GM19238 (cell line): Measurements from ENCODE around the gene WRNIP1.
"Not testable (repeated sequence)": the region's sequence is repeated elsewhere in the genome, so short reads cannot be mapped to it uniquely, and the experiment has no call there.

Experiments used
- DNase-seq: peaks from one replicate; pipeline ENCODE4 v3.0.0; 2011; ENCODE audit warnings: low spot score; ENCODE audit not compliant: insufficient read length

Gene WRNIP1

GRCh38 chr6:2760882-2761842 is 4.0 kb upstream of the WRNIP1 start:
- no peak for DNase-seq

GRCh38 chr6:2762868-2763267 is 2.3 kb upstream of the WRNIP1 start:
- DNase-seq = not testable (repeated sequence)

DNA sequence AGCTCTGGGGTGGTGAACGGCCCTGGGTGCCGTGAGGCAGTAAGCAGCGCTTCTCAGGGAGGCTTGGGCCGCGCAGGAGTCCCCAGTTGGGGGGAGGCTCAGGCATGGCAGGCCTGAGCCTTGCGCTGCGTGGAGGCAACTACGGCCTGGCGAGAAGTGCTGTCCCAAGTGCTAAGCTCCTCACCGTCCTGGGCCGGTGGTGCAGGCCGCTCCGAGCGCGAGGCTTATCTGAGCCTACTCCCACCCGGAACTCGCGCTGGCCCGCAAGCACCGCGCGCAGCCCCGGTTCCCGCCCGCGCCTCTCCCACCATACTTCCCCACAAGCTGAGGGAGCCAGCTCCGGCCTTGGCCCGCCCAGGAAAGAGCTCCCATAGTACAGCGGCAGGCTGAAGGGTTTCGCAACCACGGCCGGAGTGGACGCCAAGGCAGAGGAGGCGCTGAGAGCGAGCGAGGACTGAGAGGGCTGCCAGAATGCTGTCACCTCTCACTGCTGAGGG is 1.8 kb upstream of the WRNIP1 start:
- DNase-seq = no peak

GRCh38 chr6:2763876-2764540 is 1.2 kb upstream of the WRNIP1 start:
- no peak for DNase-seq

DNA sequence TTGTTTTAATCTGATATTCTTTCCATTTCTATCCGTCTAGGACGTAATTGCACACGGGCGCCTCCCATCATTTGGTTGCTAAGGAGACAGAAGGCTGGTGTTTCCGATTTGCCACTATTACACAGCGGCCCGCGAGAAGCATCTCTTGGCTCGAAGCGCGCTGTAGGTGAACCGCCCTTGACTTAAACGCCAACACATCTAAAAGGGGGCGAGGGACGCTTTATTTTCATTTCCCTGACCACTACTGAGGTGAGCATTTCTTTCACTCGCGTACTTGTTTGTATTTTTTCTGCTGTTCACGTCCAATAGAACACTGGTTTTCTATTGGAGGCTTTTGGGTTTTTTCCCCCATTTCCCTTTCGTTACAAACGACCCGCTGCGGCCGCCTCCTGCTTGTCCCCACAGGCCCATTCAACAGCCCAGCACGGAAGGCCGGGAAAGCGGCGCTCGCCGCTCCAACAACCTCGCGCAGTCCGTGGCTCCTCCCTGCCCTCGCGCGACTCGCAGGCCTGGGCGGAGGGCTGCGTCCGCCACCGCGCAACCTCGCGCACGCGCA is 505 bp upstream of the WRNIP1 start:
- peak; percentile 25 for DNase-seq

DNA sequence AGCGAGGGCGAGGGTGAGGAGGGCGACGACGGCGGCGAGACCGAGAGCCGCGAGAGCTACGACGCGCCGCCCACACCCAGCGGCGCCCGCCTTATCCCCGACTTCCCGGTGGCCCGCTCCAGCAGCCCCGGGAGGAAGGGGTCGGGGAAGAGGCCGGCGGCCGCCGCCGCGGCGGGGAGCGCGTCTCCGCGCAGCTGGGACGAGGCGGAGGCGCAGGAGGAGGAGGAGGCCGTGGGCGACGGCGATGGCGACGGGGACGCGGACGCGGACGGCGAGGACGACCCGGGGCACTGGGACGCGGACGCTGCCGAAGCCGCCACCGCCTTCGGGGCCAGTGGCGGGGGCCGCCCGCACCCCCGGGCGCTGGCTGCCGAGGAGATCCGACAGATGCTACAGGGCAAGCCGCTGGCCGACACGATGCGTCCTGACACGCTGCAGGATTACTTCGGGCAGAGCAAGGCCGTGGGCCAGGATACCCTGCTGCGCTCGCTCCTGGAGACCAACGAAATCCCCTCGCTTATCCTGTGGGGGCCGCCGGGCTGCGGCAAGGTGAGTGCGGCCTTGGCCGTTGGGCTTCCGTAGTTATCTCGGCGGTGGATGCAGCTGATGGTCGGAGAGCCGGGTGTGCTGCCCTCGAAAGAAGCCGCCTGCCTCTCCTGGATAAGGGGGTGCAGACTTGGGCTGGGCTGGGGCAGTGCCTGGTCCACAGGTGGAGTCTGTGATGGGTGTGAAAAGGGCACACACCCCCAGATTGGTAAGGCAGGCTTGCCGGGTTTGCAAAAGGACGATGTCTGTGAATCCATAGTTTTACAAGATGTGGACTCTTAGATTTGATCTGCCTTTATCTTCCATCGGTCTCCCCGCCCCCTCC is 938 bp downstream of the WRNIP1 start:
- DNase-seq = peak; percentile 60

DNA sequence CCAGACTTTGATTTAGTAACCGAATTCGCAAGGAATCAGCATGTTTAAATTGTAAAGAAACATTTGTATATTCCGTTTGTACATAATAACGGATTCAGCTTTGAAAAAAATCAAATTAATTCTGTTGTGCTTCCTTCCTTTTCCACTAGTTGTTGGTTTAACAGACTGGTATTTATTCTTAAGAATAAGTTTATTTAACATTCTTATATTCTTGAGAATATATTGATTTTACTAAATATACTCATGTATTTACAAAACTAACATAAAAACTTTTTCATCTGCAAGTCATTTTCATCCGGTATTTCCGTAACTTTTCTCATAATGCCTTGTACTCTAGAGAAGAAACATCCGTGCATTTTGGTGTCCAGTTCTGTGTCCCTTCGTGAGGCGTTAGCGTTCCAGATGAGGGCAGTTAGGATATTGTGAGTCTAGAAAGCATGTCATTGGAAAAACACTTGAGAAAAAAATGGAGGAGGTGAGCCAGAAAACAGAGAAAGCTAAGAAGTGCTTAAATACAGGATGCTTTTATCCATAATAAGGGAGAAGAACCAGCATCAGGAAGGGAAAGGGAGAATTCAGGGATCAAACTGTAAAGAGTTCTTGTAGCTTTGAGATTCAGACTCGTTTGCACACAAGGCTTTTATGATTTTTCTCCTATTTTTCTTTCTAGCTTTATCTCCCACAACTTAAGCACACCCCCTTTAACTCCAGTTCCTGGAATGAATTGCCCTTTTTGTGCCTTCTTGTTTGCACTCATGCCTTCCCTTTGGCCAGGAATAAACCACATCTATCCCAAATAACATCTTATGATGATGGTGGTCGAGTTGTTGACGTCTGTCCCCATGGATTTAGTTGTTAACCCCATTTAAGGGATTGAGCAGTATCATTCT is 1.8 kb downstream of the WRNIP1 start:
- DNase-seq = no peak

GRCh38 chr6:2767657-2768524 is 2.7 kb downstream of the WRNIP1 start:
- peak; percentile 23 for DNase-seq

GRCh38 chr6:2768696-2769095 is 3.5 kb downstream of the WRNIP1 start:
- no peak for DNase-seq

- no peak for DNase-seq
These were observed 5.0 kb downstream of the WRNIP1 start for GRCh38 chr6:2770171-2770570.

- no peak for DNase-seq
These were observed 5.9 kb downstream of the WRNIP1 start for GRCh38 chr6:2771079-2771478.

DNA sequence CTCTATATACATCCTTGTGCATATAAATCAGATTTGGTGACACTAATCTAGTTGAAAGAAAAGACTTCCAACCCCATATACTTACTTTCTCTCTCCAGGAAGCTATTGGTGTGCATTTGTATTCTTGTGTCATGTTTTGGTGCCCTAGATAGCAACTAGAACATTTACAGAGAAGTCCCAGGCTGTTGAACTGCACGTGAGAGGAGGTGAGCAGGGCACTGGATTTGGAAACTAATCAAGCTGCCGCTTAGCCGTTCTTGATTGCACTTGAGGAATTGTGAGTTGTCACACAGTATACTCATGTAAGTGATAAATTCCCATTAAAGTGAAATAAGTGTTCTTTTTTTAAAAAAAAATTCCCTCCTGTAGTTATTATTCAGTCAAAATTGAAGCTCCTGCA is 7.6 kb downstream of the WRNIP1 start:
- no peak for DNase-seq

GRCh38 chr6:2773449-2773848 is 8.3 kb downstream of the WRNIP1 start:
- DNase-seq = no peak

DNA sequence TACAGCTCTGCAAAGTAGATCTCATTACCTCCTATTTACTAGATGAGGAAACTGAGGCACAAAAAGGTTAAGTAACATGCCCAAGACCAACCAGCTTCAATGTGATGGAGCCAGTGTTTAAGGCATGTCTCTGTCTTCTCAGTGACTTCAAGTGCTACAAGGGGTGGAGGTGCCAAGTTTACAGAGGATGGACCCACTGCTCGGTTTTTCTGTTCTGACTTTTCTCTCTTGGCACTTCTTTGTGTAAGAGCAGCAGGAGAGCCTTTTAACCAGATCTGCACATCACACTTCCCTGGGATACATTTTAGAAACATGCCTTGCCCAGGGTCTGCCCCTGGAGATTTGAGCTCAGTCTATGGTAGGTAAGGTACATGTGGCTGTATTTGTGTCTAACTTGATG is 9.8 kb downstream of the WRNIP1 start:
- DNase-seq = no peak

DNA sequence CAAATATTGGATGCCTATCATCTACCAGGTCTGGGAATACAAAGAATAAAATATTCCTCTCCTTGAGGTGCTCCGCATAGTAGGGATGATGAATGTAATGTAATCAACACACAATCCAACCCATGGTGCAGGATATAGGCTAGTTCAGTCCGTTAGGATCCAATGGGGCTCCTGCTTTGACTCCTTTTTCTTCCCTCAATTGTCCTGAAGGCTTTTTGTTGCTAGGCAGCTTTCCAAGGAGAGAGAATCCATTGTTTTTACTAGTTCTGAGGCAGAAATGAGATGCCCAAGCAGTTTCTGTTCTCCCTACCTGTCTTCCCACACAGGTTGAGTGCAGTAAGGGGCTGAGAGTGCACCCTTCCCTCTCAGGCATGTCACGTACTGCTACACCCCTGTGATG is 12.1 kb downstream of the WRNIP1 start:
- no peak for DNase-seq

DNA sequence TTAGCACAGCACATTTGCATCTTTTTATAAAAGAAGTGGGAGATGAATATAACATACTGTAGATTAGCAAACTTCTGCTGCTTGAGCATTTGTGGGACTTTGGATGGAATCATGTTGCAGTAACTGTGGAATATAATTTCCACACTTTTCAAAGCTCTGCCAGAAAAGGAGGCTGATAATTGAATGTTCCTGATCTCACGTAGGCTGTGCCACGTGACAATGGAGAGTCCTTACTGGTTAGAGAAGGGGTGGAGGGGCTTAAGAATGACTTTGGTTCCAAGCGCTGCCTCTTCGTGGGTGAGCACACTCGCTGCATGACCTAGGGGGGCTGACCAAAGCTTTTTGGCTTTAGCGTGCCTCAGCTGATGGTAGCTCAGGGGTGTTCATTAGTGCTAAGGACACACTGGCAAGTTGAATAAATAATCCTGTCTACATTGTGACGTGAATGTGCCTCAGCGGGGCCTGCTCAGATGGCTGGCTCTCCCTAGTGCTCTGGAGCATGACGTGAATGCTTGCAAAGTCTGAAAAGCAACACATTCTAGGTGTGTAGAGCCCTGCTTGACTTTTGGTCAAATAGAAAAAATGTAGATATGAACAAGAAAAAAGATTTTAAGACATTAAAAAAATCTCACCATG is 15.0 kb downstream of the WRNIP1 start:
- no peak for DNase-seq

DNA sequence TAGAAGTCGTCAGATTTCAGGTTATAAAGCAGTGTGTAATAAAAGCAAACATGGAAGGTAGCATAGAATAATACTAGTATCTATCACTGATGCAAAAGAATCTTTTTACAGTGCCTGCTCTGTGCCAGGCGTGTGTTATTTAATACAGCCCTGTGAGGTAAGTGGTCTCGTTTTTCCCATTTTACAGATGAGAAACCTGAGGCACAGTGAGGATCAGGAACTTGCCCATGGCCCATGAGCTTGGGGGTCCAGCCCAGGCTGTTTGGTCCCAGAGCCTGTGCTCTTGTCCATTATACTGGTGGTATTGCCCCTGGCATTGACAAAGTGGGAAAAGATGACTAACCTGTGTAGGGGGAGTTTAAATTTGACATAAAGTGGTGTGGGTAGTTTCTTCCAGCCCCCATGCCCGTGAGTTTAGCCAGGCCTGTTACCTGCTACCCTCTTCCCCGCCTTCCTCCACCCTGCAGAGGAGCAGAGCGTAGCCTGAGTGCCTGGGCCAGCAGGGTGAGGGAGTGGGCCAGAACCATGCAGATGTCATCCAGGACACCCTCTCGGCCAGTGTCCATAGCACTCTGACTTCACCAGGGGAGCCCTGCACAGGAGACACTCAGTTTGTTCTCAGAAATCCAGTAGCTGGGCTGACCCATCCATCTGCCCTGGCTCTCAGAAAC is 16.6 kb downstream of the WRNIP1 start:
- no peak for DNase-seq

DNA sequence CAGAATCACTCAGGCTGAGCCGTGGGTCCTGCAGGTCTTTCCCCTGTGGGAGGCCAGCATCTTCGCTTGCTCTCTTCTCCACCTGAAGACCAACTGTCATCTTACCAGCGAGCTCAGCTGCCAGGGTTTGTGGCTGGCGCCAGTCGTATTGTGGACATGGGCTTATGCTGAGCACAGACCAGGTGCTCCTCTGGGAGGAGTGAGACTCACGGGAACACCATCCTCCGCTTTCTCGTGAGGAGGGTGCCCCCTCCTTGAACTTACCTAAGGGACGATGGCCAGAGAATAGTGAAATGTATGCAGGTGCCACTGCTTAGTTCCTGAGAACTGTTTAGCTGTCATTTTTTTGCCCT is 17.1 kb downstream of the WRNIP1 start:
- DNase-seq = no peak
